ENCODE results near the gene CNBP. TPM values are rescaled to one million over a fixed set of nuclear protein-coding genes. Genes with fewer than 3 reads are reported as not detected.

The CNBP gene
- total and polyA plus RNA-seq, 2 of the 13 experiments (the other 11 are each of a cell fraction or from before 2014, with no cell fraction given): 282 to 354 TPM

DNA sequence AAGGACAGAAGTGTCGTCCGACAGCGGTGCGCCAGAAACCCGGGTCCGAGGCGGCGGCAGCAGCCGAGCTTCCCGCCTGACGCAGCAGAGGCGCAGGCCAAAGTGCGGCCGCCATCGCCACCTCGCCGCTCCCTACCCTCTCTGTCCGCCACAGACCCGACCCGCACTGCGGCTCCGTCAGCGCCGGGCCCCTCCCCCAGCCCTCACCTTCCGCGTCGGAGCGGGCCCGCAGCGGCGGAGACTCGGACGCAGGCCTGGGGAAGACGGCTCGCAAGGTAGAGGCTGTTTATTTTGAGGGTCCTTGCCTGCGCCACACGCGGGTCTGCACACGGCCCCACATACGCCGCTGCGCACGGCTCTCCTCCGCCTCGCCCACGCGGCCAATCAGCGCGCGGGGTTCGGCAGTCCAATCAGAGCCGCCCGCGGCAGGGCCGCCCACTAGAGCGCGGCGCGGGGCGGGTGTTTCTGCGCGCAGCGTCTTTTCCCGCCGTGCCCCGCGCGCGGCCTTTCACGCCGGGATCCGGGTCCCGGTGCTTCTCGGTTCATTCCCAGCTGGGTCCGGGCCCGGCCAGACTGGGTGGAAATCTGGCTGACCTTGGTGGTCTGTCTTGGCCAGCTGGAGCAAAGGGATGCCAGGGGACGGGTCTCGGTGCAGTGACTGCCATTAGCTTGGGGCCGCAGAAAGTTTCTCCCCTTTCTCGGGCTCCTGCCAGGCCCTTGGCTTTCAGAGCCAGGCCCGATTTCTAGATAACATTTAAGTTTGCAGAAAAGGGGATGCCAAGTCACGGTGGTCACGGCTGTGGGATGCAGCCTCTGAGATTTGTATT lies at the start of gene CNBP (continued):
- TF ChIP-seq, protein P1, sequence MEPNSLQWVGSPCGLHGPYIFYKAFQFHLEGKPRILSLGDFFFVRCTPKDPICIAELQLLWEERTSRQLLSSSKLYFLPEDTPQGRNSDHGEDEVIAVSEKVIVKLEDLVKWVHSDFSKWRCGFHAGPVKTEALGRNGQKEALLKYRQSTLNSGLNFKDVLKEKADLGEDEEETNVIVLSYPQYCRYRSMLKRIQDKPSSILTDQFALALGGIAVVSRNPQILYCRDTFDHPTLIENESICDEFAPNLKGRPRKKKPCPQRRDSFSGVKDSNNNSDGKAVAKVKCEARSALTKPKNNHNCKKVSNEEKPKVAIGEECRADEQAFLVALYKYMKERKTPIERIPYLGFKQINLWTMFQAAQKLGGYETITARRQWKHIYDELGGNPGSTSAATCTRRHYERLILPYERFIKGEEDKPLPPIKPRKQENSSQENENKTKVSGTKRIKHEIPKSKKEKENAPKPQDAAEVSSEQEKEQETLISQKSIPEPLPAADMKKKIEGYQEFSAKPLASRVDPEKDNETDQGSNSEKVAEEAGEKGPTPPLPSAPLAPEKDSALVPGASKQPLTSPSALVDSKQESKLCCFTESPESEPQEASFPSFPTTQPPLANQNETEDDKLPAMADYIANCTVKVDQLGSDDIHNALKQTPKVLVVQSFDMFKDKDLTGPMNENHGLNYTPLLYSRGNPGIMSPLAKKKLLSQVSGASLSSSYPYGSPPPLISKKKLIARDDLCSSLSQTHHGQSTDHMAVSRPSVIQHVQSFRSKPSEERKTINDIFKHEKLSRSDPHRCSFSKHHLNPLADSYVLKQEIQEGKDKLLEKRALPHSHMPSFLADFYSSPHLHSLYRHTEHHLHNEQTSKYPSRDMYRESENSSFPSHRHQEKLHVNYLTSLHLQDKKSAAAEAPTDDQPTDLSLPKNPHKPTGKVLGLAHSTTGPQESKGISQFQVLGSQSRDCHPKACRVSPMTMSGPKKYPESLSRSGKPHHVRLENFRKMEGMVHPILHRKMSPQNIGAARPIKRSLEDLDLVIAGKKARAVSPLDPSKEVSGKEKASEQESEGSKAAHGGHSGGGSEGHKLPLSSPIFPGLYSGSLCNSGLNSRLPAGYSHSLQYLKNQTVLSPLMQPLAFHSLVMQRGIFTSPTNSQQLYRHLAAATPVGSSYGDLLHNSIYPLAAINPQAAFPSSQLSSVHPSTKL (CRISPR knock-in tag; IDR thresholded peaks at IDR 0.05): peak; percentile 42
- TF ChIP-seq JDP2 (CRISPR knock-in tag; IDR thresholded peaks at IDR 0.05; ENCODE audit: borderline replicate concordance) (no peak), NKX3-1 (CRISPR knock-in tag; IDR thresholded peaks at IDR 0.05) (no peak; the same call in 1 of the 2 replicates), CREB1 (IDR thresholded peaks at IDR 0.05) (peak; percentile 60), CREB1 (CRISPR knock-in tag; IDR thresholded peaks at IDR 0.05) (no peak; the same call in 1 of the 2 replicates), SP140L (CRISPR knock-in tag; IDR thresholded peaks at IDR 0.05; ENCODE audit: borderline replicate concordance) (no peak; the same call in 1 of the 2 replicates), PCBP1 (IDR thresholded peaks at IDR 0.05; ENCODE audit: borderline replicate concordance, low read depth, low read length) (0 out of 2 replicates have a peak, but pooled peaks have one; percentile 37), ZNF550 (CRISPR knock-in tag; IDR thresholded peaks at IDR 0.05; ENCODE audit: borderline replicate concordance) (no peak), ZNF562 (CRISPR knock-in tag; IDR thresholded peaks at IDR 0.05; ENCODE audit: borderline replicate concordance) (no peak), ZNF230 (CRISPR knock-in tag; IDR thresholded peaks at IDR 0.05) (0 out of 2 replicates have a peak, but pooled peaks have one; percentile 70)
- TF ChIP-seq, protein P2, sequence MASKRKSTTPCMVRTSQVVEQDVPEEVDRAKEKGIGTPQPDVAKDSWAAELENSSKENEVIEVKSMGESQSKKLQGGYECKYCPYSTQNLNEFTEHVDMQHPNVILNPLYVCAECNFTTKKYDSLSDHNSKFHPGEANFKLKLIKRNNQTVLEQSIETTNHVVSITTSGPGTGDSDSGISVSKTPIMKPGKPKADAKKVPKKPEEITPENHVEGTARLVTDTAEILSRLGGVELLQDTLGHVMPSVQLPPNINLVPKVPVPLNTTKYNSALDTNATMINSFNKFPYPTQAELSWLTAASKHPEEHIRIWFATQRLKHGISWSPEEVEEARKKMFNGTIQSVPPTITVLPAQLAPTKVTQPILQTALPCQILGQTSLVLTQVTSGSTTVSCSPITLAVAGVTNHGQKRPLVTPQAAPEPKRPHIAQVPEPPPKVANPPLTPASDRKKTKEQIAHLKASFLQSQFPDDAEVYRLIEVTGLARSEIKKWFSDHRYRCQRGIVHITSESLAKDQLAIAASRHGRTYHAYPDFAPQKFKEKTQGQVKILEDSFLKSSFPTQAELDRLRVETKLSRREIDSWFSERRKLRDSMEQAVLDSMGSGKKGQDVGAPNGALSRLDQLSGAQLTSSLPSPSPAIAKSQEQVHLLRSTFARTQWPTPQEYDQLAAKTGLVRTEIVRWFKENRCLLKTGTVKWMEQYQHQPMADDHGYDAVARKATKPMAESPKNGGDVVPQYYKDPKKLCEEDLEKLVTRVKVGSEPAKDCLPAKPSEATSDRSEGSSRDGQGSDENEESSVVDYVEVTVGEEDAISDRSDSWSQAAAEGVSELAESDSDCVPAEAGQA (IDR thresholded peaks at IDR 0.05; ENCODE audit: low read depth): peak; percentile 13; the same call in 1 of the 2 replicates
- TF ChIP-seq, protein P2 (CRISPR knock-in tag; IDR thresholded peaks at IDR 0.05; ENCODE audit: borderline replicate concordance): no peak
- TF ChIP-seq, protein P3, sequence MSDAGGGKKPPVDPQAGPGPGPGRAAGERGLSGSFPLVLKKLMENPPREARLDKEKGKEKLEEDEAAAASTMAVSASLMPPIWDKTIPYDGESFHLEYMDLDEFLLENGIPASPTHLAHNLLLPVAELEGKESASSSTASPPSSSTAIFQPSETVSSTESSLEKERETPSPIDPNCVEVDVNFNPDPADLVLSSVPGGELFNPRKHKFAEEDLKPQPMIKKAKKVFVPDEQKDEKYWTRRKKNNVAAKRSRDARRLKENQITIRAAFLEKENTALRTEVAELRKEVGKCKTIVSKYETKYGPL (CRISPR knock-in tag; IDR thresholded peaks at IDR 0.05): no peak
- TF ChIP-seq, protein P4, sequence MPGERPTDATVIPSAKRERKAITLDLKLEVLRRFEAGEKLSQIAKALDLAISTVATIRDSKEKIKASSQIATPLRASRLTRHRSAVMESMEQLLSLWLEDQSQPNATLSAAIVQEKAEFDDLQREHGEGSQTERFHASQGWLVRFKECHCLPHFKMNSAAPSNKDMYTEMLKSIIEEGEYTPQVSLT (CRISPR knock-in tag; IDR thresholded peaks at IDR 0.05; ENCODE audit: borderline replicate concordance, low read depth): no peak
- TF ChIP-seq, protein P5, sequence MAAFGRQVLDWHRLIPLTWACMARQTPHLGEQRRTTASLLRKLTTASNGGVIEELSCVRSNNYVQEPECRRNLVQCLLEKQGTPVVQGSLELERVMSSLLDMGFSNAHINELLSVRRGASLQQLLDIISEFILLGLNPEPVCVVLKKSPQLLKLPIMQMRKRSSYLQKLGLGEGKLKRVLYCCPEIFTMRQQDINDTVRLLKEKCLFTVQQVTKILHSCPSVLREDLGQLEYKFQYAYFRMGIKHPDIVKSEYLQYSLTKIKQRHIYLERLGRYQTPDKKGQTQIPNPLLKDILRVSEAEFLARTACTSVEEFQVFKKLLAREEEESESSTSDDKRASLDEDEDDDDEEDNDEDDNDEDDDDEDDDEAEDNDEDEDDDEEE (CRISPR knock-in tag; IDR thresholded peaks at IDR 0.05): peak; percentile 31; the same call in 1 of the 2 replicates

Measured in HepG2 (cell line).